Cardiac fibroblast (primary cell): ENCODE data around the gene TEX50.

ENCODE experiments used
- DNase-seq, 2 donors: peaks; one replicate each; pipeline versions ENCODE4 v3.0.0 to v3.0.0-alpha.2; 2010; ENCODE audit warnings: low read depth in 2 of 2
- H3K4me3 ChIP-seq, 2 donors: replicated peaks in 1 of 2; 1 replicate in 1 of 2; 2 replicates in 1 of 2; pipeline ENCODE4 v1.5.1; 2011; ENCODE audit warnings: low read depth in 2 of 2, low read length in 2 of 2, mild to moderate bottlenecking in 2 of 2, moderate library complexity in 1 of 2
- CTCF ChIP-seq: IDR thresholded peaks from one replicate; pipeline ENCODE4 v1.5.1; 2011; ENCODE audit warnings: low read depth, mild to moderate bottlenecking, low read length, inconsistent platforms

The TEX50 gene

GRCh38 chr1:173646656-173647055 is 11.5 kb downstream of the TEX50 start:
- no peak for TF ChIP-seq CTCF
- no peak for DNase-seq
- H3K4me3 ChIP-seq = no peak overlapping the region

GRCh38 chr1:173648880-173649605 is 13.9 kb downstream of the TEX50 start:
- TF ChIP-seq CTCF = no peak
- no peak for DNase-seq
- no peak overlapping the region for H3K4me3 ChIP-seq

GRCh38 chr1:173660306-173660705 is 25.2 kb downstream of the TEX50 start:
- TF ChIP-seq CTCF = no peak
- H3K4me3 ChIP-seq = no peak overlapping the region
- no peak for DNase-seq

GRCh38 chr1:173661271-173661670 is 26.1 kb downstream of the TEX50 start:
- TF ChIP-seq CTCF = no peak
- no peak for DNase-seq
- H3K4me3 ChIP-seq = no peak overlapping the region

GRCh38 chr1:173661763-173662162 is 26.6 kb downstream of the TEX50 start:
- no peak overlapping the region for H3K4me3 ChIP-seq
- TF ChIP-seq CTCF = no peak
- no peak for DNase-seq

GRCh38 chr1:173663159-173663558 is 28.0 kb downstream of the TEX50 start:
- TF ChIP-seq CTCF = no peak
- no peak for DNase-seq
- no peak overlapping the region for H3K4me3 ChIP-seq

GRCh38 chr1:173666646-173667045 is 31.5 kb downstream of the TEX50 start:
- peak in 1 of 2 donors; percentile 50 for DNase-seq
- no peak overlapping the region for H3K4me3 ChIP-seq
- TF ChIP-seq CTCF = no peak
